ENCODE data around the gene ZNF750.

The ZNF750 gene

GRCh38 chr17:82845163-82845807 lies 5.5 kb upstream of the ZNF750 start:
- H3K4me3 ChIP-seq (ENCODE audit: low read depth, low read length) = no peak overlapping the region
- TF ChIP-seq CTCF (IDR thresholded peaks at IDR 0.05; ENCODE audit: low read depth, low read length) = no peak

- no peak overlapping the region for H3K4me3 ChIP-seq (ENCODE audit: low read depth, low read length)
- TF ChIP-seq CTCF (IDR thresholded peaks at IDR 0.05; ENCODE audit: low read depth, low read length) = no peak
Measured at GRCh38 chr17:82844796-82845162, 5.0 kb upstream of the ZNF750 start.

GRCh38 chr17:82843904-82844680 lies 4.3 kb upstream of the ZNF750 start:
- no peak overlapping the region for H3K4me3 ChIP-seq (ENCODE audit: low read depth, low read length)
- TF ChIP-seq CTCF (IDR thresholded peaks at IDR 0.05; ENCODE audit: low read depth, low read length) = no peak

GRCh38 chr17:82841921-82842596 lies 2.2 kb upstream of the ZNF750 start:
- TF ChIP-seq CTCF (IDR thresholded peaks at IDR 0.05; ENCODE audit: low read depth, low read length) = no peak
- no peak overlapping the region for H3K4me3 ChIP-seq (ENCODE audit: low read depth, low read length)

GRCh38 chr17:82840431-82840831 lies 609 bp upstream of the ZNF750 start:
- H3K4me3 ChIP-seq (ENCODE audit: low read depth, low read length) = no peak overlapping the region
- TF ChIP-seq CTCF (IDR thresholded peaks at IDR 0.05; ENCODE audit: low read depth, low read length) = no peak

- no peak for TF ChIP-seq CTCF (IDR thresholded peaks at IDR 0.05; ENCODE audit: low read depth, low read length)
- H3K4me3 ChIP-seq (ENCODE audit: low read depth, low read length) = no peak overlapping the region
Measured at GRCh38 chr17:82838386-82839063, 1.3 kb downstream of the ZNF750 start.
